Stimulated activated CD8-positive, alpha-beta memory T cell treated with anti-CD3 and anti-CD28 coated beads, Interleukin-4, amount 100 ng/mL, for 24 hours (primary cell): ENCODE data around the gene MTARC2.
"Not testable (repeated sequence)": the region's sequence is repeated elsewhere in the genome, so short reads cannot be mapped to it uniquely, and the experiment has no call there.

Experiments
- DNase-seq: peaks from one replicate; pipeline ENCODE4 v3.0.0-alpha.2; 2020; ENCODE audit warnings: low read depth

The MTARC2 gene

DNA sequence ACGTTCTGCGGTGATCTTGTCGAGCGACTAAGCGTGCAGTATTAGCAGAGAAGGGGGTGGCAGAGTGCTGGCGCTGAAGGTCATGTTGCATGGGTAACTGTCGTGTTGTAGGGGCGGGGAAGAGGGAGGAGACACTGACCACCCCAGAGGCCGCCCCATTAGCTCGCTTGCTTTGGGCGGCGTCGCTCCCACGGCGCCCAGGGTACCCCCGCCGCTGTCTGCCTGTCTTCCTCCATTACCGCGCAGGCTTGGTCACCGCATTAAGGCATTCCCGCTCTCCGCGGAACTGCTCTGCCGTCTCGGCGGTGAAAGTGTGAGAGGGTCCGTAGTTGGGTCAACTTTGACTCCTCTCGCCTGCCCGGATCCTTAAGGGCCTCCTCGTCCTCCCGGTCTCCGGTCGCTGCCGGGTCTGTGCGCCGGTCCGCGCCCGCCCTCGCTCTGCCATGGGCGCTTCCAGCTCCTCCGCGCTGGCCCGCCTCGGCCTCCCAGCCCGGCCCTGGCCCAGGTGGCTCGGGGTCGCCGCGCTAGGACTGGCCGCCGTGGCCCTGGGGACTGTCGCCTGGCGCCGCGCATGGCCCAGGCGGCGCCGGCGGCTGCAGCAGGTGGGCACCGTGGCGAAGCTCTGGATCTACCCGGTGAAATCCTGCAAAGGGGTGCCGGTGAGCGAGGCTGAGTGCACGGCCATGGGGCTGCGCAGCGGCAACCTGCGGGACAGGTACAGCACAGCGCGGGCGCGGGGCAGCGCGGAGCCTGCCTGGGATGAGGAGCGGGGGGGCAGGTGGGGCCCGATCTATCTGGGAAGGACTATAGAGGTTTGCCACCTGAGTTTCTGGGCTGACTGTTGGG is at the start of gene MTARC2:
Gene MTARC2 (plus strand): TSS at position 234 of the 846 bp plus-strand sequence. CDS start 210 bp downstream, at position 444.
- DNase-seq, result no peak

DNA sequence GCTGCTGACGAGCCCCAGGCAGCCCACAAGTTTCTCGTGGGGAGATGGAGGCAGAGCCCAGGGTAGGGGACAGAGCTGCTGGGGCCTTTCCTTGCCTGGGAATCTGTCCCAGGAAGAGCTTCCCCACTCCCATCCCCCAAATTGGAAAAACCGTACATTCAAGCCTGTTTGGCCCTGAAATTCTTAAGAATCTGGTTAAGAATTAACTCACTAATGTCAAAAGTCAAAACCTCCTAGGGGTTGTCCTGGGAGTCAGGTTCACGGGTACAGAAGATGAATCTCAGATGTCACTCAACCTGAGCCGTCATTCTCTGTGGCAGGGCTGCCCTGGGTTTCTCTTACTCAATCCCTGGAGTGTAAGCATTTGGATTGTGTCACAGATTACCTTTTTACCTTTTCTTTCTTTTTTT is 49.5 kb upstream of the MTARC2 start:
- DNase-seq, result no peak

DNA sequence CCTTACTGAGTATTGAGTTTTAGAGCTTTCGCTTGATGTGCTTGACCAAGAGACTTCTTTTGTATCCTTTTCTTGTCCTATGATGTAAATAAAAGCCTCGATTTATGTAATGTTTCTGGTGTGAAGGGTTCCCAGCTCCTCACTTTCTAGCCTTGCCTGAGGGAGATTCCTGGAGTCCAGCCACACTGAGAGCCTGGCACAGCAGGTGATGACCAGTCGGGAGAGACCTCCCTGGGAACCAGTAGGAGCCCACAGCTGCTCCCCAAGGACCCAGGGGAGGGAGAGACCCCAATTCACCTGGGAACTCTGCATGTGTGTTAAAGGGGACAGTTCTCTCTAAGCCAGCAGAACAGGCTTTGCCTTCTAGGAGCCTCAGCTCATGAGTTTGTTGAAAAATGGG is 49.1 kb upstream of the MTARC2 start:
- no peak for DNase-seq

DNA sequence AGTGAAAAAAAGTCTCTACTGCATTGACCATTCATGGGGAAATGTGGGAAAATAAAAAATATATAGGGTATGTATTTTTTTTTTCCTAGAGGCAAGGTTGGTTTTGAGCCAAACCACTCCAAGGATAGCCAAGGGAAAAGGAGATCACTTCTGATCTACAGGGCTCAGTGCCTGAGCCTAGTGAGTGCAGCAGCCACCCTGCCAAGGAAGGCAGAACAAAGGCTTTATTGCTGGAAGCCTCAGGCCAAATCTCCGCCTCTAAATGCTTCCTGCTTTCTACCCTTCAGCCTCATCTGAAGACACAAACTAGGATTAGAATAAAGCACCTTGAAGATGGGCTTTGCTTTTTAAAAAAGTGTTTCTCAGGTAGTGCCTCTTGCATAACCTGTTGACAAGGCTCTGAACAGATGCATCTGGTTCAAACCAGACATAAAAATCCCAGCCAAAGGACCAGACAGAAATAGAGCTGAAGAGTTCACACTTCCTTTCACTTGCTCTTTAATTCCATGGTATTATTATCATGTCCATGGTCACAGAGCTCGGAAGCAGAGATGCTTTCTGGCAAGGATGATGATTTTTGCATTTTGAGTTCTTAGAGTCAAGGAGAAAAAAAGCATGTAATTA is 47.5 kb upstream of the MTARC2 start:
- no peak for DNase-seq

DNA sequence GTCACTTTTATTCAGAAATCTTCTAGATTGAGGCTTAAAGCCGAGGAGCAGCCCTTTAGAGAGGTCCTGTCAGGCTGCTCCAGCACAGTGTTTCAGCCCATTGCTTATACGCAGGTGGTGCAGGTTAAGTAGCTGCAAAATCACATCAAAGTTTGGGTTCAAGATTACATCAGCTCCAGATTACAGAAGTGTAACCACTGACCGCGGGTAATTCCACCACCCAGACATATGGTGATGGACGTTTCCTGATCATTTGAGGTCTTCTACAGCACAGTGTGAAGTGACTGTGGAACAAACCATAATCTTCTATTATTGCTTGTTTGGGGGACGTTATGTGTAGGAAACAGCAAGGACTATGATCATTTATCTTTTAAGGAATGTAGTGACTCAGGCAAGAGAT is 46.1 kb upstream of the MTARC2 start:
- DNase-seq, result no peak

DNA sequence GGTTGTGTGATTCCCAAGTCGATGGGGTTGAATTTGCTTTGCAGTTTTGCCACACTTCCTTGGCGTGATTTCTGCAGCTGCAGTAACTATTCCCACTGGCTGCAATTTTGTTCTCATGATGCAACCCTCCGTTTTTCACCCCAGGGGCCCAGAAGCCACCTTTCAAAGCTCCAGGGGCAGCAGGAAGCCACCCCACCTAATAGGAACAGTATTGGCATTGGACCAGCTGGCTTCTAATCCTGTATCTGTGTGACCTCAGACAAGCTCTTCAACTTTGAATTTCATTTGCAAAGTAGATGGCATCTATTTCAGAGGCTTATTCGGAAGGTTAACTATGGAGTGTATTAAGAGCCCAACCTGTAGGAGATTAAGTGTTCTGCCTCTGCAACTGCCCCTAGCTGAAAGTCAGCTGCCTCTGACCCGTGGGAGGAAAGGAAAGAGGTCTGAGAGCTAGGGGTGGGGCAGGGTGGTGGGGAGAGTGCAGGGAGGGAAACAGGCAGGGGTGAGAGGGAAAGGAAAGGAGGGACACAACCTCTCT is 45.3 kb upstream of the MTARC2 start:
- DNase-seq, result no peak

DNA sequence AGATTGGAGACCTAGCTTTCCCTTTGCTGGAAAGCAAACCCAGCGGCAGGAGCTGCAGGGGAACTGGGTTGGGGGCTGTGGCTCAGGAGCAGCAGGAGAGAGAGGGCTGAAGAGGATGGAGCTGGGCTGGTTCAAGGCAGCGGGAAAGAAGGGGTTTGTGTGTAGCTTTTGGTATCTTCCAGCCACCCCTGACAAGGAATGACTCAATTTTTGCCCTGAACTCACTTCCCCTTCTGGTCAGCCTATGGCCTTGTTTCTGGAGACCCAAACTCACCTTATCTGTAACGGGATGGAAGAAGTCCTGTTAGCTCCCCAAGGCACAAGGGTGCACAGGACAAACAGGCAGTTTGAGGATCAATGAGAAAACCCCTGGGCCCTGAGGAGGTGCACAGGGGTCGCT is 44.8 kb upstream of the MTARC2 start:
- no peak for DNase-seq

DNA sequence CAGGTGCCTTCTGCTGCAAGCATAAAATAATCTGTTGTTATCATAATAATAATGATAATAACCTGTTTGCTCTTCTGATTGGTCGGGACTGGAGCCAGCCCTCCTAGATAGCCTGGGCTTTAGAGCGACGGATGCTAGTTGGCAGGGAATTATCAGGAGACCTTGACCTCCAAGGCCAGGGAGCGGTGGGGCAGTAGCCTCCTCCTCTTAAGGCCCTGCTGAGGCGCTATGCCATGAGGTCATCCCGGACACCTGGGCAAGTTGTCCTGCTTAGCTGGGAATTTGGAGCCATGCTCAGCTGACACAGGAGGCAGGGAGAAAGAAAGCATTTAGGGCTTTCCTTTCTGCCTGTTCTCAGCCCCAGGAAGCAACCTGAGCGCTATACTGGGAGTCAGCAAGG is 42.3 kb upstream of the MTARC2 start:
- no peak for DNase-seq

DNA sequence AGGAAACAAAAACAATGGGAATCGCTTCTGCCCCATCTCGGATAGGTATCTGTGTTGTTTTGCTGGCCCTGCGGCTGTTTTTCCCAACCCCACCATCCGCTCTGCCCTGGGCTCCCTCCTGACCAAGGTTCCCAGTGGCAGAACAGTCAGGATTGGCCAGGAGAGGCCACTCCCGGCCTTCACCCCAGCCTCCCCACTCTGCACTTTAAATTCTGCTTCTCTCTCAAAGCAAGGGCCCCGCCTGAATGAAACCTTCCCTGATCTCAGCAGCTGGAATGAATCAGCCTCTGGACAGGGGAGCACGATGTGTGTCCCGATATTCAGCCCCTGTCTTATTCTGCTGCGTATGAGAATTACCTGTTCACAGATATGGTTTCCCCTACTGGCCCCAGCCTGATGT is 41.6 kb upstream of the MTARC2 start:
- no peak for DNase-seq

DNA sequence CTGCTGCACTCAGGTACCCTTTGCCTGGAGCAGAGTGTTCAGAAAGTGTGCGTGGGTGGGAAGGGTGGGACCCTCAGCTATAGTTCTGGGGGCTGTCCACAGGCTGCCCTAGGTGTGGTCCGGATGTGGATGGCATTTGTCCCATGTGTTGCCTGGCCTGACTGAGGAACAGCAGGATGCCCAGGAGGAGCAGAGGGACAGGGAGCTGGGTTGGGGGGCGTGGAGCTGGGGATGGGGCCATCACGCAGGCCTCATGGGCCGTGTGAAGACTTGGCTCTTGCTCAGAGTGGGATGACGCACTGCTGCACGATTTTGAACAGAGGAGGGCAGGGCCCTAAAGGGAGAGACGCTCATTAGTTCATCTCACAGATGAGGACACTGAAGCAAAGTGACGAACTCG is 41.0 kb upstream of the MTARC2 start:
- no peak for DNase-seq

DNA sequence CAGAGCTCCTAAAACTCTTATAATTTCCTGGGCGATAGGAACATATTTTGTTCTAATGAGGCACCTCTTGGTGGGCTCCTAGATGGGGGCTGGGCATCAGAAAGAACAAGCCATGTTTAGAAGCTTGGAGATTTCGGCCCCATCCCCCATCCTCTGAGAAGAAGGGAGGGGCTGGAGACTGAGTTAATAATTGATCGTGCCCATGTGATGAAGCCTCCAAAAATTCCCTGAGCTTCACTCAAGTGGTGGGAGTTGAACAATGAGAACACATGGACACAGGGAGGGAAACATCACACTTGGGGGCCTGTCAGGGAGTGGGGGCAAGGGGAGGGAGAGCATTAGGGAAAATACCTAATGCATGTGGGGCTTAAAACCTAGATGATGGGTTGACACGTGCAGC is 39.9 kb upstream of the MTARC2 start:
- DNase-seq, result no peak

DNA sequence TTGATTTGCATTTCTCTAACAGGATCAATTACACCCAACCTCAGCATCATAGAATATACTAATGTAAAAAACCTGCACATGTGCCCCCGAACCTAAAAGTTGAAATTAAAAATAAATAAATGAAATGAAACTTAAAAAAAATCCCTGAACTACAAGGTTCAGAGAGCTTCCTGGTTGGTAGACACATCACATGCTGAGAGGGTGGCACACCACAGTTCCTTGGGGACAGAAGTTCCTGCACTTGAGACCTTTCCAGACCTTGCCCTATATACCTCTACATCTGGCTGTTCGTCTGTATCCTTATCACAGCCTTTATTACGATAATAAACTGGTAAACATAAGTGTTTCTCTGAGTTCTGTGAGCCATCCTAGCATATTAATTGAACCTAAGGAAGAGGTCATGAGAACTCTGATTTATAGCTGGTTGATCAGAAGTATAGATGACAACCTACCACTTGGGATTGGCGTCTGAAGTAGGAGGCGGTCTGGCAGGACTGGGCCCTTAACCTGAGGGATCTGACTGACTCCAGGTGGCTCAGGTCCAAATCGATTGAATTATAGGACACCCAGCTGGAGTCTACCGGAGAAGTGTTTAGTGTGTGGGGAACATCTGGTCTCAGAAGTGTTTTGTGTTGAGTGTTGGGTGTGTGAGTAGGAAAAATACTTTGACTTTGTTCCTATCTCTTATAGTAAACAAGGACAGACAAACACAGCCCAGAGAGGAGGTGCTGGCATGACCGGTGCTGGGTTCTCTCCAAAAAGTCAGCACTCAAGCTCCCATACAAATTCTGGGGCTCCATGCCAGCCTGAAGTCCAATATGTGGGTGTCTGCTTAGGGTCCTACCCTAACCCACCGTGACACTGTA is 39.0 kb upstream of the MTARC2 start:
- no peak for DNase-seq

DNA sequence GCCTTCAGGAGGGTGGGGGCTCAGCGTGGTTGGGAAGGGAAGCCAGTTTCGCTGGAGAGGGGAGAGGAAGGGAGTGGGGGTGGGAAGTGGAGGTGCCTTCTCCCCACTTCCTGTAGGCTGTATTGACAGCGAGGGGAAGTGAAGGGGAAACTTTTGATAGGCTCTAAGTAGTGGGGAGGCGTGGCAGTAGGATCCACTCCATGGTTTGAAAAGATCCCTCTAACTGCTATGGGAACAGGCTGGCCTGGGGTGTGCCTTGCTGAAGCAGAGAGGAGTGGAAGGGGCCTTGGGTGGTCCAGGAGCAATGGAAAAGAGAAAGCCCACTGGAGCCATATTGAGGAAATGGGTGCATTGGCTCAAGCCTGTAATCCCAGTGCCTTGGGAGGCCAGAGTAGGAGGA is 37.8 kb upstream of the MTARC2 start:
- no peak for DNase-seq

DNA sequence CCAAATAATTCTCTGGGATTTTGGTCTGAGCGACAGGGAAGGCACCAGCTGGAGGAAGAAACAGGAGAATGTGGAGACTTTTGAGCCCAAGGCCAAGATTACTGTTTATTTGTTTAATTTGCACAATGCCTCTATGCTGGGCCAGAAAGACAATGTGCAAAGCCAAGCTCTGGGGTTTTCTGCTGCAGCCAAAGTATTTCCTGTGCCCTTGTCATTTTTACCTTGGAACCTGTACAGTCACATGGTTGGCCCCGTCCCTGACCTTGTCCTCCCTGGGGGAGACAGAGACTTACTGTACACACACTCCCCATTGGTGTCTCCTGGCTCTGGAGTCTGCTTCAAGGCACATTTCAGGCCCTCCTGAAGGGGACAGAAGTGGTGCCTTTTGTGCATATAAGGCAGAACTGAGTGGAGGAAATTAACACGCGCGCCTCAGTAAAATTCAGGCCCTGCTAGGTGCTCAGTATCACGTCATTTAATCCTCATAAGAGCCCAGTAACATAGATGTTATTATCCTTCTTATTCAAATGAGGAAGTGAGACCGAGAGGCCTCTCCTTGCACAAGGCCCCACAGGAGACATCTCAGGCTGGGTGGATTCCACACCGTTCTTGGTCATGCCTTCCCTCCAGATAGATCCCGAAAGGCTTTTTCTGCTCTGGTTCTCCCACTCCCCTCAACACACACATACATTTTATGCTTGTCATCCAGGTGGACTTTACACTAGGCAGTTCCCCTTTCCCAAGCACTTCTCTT is 36.9 kb upstream of the MTARC2 start:
- DNase-seq, result no peak

DNA sequence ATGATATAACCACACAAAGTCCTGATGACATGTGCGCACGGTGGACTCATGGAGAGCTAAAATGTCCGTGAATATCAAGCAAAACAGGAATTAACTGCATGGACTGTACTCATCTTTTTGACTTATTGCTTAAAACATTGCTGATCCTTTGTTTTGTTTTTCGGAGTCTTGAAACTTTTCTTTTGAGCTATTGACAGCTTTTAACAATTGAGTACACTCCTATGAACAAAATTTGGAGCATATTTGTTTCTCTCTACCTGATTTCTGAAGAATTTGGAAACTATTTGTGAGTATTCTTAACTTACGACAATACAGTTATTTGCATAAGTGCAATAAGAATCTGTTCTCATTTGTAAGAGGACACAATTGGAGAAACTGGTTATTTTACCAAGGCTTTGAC is 32.1 kb upstream of the MTARC2 start:
- DNase-seq, result not testable (repeated sequence)

DNA sequence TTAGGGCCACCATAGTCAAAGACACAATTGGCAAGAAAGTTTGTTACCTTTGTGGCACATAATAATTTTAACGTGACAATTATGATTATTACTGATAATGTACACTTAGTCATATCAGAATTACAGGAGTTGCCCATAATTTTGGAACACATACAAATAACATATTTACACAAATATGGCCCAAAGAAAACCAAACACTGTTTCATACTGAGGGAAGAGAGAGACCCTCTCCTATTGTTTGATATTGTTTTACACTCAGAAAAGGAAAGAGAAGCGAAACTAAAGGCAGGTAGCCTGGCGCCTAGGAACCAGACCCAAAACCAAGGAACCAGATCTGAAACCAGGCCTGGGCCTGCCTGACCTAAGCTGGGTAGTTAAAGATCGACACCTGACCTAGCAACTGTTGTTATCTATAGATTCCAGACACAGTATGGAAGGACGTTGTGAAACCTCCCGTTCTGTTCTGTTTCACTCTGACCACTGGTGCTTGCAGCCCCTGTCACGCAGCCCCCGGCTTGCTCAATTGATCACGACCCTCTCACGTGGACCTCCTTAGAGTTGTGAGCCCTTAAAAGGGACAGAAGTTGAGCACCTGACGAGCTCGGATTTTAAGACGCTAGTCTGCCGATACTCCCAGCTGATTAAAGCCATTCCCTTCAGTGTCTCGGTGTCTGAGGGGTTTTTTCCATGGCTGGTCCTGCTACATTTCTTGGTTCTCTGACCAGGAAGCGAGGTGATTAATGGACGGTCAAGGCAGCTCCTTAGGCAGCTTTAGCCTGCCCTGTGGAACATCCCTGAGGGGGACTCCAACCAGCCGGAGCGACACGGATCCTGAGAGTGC is 30.1 kb upstream of the MTARC2 start:
- DNase-seq, result no peak

DNA sequence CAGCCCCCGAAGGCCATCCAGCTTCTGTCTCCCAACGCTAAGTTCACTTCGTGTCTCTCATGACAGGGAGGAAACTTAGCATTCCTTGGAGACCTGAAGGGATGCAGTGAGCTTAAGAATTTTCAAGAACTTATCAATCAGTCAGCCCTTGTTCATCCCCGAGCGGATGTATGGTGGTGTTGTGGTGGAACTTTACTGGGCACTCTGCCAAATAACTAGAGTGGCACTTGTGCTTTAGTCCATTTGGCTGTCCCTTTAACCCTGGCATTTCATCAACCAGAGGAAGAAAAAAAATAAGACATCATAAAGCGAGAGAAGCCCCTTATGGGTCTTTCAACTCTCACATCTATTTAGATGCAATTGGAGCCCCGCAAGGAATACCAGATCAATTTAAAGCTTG is 26.9 kb upstream of the MTARC2 start:
- DNase-seq, result not testable (repeated sequence)

DNA sequence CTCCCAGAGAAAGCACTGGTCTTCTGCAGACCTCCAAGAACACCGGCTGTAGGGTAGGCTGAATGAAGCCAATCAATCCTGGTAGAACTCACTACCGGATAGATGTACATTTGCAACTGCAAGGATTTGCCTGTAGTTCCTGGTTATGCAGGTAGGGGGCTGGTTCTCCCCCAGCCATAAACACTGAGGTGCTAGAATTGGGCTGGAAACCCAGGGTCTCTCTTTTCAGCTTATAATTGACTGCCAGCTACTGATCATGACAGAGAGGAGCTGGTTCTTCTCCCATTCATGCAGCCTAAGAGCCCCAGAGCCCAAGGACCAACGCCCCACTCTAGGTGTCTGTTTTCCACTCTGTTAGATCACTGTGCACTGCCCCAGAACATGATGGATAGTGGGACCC is 21.5 kb upstream of the MTARC2 start:
- DNase-seq, result no peak

DNA sequence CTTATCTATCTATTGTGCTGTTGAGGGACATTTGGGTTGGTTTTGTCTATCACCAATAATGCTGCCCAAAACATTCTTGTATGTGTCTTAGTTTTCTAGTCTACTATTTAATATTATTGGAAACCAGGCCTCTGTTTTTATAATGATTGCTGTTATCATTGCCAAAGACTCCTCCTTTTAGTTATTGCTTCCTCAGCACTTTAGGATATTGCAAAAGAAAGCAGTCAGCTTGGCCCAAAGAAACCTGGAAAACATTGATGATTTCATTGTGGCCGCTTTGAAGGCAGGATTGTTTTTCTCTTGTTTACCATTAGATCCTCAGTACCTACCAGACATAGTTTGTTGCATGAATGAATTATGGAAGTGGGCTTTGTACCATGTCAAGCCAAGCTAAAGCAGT is 20.6 kb upstream of the MTARC2 start:
- DNase-seq, result no peak

DNA sequence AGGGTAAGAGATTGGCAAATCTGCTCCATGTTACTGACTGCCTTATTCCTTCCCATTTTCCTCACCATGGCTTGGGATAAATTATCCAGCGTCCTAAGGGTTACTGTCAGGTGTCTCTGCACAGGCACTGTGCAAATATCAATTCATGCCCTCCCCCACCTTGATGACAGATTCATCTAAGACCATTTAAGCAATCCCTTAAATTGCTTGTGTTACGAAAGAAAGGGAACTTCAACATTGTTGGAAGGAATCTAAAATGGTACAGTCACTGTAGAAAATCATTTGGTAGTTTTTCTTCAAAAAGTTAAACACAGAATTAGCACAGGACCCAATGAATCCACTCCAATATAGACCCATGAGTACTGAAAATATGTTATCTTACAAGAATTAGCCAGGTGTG is 17.6 kb upstream of the MTARC2 start:
- no peak for DNase-seq

DNA sequence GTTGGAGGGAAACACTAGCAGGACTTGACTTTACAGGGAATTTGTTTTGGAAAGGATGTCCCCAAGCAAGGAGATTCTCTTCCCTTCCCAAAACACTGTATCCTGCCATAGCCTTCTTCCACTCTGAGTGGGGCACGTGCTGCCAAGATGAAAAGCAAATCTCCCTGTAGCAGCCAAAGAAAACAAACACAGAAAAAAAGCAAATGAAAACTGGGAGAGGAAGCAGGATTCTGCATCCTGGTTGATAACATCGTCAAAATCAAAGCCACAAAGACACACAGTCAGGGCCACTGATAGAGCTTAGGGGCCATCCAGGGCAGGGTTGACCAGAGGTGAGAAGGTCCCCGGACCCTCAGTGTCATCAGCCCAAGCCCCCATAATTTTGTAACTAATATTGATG is 16.0 kb upstream of the MTARC2 start:
- no peak for DNase-seq
